Gastrocnemius medialis (tissue), 4 donors: ENCODE results near the gene NELFB. TPM values are rescaled to one million over a fixed set of nuclear protein-coding genes. Genes with fewer than 3 reads are reported as not detected.

Experiments
- ATAC-seq, 2 donors: fragments of 150-250 bp; one replicate each; pipeline ENCODE4 v1.9.1; 2016
- DNase-seq, 2 donors: peaks; one replicate each; pipeline ENCODE4 v3.0.0-alpha.2; 2019
- H3K27ac ChIP-seq, 4 donors: fragments of 200-600 bp; sonication (generic); 1 replicate in 1 of 4; 2 replicates in 3 of 4; pipeline ENCODE4 v1.5.1; 2016 to 2018; ENCODE audit warnings: mild to moderate bottlenecking in 2 of 4, moderate library complexity in 1 of 4
- H3K27me3 ChIP-seq, 3 donors: fragments of 200-600 bp; sonication (generic) in 2 of 3; 1 replicate in 1 of 3; 2 replicates in 2 of 3; pipeline versions ENCODE4 v1.5.1 to v1.6.0; 2016 to 2019; ENCODE audit warnings: mild to moderate bottlenecking in 1 of 3, moderate library complexity in 1 of 3
- H3K36me3 ChIP-seq, 2 donors: fragments of 200-600 bp; sonication (generic) in 1 of 2; one replicate each; pipeline ENCODE4 v1.5.1; 2017 to 2018
- H3K4me1 ChIP-seq, 2 donors: fragments of 200-600 bp; sonication (generic) in 1 of 2; one replicate each; pipeline ENCODE4 v1.5.1; 2016 to 2017; ENCODE audit warnings: mild to moderate bottlenecking in 2 of 2
- H3K4me3 ChIP-seq, 4 donors: fragments of 200-600 bp; sonication (generic) in 3 of 4; 1 replicate in 1 of 4; 2 replicates in 3 of 4; pipeline ENCODE4 v1.5.1; 2016 to 2019; ENCODE audit warnings: mild to moderate bottlenecking in 2 of 4
- H3K9me3 ChIP-seq, 3 donors: fragments of 200-600 bp; sonication (generic) in 2 of 3; 1 replicate in 1 of 3; 2 replicates in 2 of 3; pipeline ENCODE4 v1.5.1; 2016 to 2019
- POLR2A ChIP-seq, 2 donors: fragments of 450-650 bp; IDR thresholded peaks; one replicate each; pipeline ENCODE4 v1.6.1; 2017; ENCODE audit warnings: antibody characterized with exemption in 2 of 2, mild to moderate bottlenecking in 2 of 2, moderate library complexity in 2 of 2
- in situ Hi-C, 4 donors: fragments of 200-750 bp; cut with MboI; loops; one replicate each; pipeline versions ENCODE4 v1.15.0 to v1.8.0; 2017; ENCODE audit warnings: low sequenced_read_pairs in 4 of 4
- intact Hi-C: fragments of 100-400 bp; cut with DNase I; formaldehyde crosslinking; loops from one replicate; pipeline ENCODE4 v1.15.1; 2023; ENCODE audit warnings: low total_unique reads
- total RNA-seq, 4 donors: library from RNA; depleted of rRNA; stranded (reverse); fragments of >200 nt; gene quantifications; one replicate each; pipeline versions ENCODE4 v1.1.0 to v1.2.3, GENCODE V29; 2016
- TF ChIP-seq, protein P1 (sequence below), 5 experiments: fragments of 450-650 bp in 3 of 5; fragments of 200-600 bp in 2 of 5; sonication (generic) in 2 of 5; IDR thresholded peaks in 4 of 5; conservative IDR thresholded peaks in 1 of 5; 1 replicate in 4 of 5; 2 replicates in 1 of 5; pipeline ENCODE4 v1.5.1; 2016 to 2019; ENCODE audit warnings: antibody characterized with exemption in 5 of 5, mild to moderate bottlenecking in 3 of 5, moderate library complexity in 3 of 5

The NELFB gene
- total RNA-seq, 4 donors from 2014 or later = 21.6 to 61.5 (median 39.4) TPM

DNA sequence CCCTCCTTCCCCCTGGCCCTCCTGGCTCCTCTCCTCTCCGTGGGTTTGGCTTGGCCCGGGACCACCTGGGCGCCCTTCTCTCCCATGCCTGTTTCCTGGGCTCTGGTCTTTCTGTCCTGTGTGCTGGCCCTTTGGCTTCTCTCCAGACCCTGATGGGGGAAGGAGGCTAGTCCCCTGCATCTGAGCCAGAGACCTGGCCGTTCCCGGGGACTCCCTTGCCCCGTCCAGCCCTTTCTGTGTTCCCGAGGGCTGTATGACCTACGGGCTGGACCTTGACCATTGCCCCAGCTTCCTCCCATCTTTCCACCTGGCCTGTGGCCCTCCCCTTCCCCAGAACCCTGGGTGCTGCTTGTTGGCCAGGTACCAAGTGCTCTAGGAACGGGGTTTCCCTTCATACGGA is 8.4 kb downstream of the NELFB start:
- no peak overlapping the region for H3K27ac ChIP-seq
- H3K4me1 ChIP-seq = peaks cover 11 to 14% of the 10 kb centered on the region in 2 donors
- ATAC-seq (no peak), DNase-seq (no peak)
- no peaks in the 10 kb centered on the region for H3K27me3 ChIP-seq
- peaks cover 0 to 39% of the 10 kb centered on the region in 2 donors for H3K36me3 ChIP-seq
- no peak overlapping the region for H3K4me3 ChIP-seq
- in situ Hi-C loops (no loop called here), intact Hi-C loops (loop anchor here (2.0 kb wide), 1 partner anchor 27 kb away; no protein-coding TSS in a partner anchor)
- TF ChIP-seq, protein P1, sequence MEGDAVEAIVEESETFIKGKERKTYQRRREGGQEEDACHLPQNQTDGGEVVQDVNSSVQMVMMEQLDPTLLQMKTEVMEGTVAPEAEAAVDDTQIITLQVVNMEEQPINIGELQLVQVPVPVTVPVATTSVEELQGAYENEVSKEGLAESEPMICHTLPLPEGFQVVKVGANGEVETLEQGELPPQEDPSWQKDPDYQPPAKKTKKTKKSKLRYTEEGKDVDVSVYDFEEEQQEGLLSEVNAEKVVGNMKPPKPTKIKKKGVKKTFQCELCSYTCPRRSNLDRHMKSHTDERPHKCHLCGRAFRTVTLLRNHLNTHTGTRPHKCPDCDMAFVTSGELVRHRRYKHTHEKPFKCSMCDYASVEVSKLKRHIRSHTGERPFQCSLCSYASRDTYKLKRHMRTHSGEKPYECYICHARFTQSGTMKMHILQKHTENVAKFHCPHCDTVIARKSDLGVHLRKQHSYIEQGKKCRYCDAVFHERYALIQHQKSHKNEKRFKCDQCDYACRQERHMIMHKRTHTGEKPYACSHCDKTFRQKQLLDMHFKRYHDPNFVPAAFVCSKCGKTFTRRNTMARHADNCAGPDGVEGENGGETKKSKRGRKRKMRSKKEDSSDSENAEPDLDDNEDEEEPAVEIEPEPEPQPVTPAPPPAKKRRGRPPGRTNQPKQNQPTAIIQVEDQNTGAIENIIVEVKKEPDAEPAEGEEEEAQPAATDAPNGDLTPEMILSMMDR (IDR thresholded peaks at IDR 0.05 in 4 of 5, conservative IDR thresholded peaks at IDR 0.05 in 1 of 5) = no peak
- no peak for TF ChIP-seq POLR2A (IDR thresholded peaks at IDR 0.05)
- no peaks in the 10 kb centered on the region for H3K9me3 ChIP-seq

DNA sequence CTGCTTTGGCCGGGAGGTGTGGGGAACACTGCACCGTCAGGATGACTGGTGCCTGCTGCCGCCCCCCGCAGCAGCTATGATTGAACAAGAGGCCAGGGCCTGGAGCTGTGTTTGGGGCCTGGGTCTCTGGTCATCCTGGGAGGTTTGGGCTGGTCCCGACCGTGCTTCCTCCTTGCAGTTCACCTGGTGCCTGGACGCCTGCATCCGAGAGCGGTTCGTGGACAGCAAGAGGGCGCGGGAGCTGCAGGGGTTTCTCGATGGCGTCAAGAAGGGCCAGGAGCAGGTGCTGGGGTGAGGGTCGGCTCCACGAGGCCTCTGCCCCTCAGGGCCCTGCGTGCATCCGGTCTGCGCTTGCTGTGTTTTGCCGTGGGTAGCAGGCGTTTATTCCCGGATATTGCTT is 8.9 kb downstream of the NELFB start:
- no peak overlapping the region for H3K4me3 ChIP-seq
- ATAC-seq (no peak), DNase-seq (no peak)
- H3K4me1 ChIP-seq = peaks cover 15 to 19% of the 10 kb centered on the region in 2 donors
- H3K27me3 ChIP-seq = no peaks in the 10 kb centered on the region
- peaks cover 0 to 34% of the 10 kb centered on the region in 2 donors for H3K36me3 ChIP-seq
- H3K9me3 ChIP-seq = no peaks in the 10 kb centered on the region
- in situ Hi-C loops = no loop called here
- TF ChIP-seq, protein P1 (IDR thresholded peaks at IDR 0.05 in 4 of 5, conservative IDR thresholded peaks at IDR 0.05 in 1 of 5) = no peak
- TF ChIP-seq POLR2A (IDR thresholded peaks at IDR 0.05) = no peak
- no peak overlapping the region for H3K27ac ChIP-seq
- intact Hi-C loops = no loop called here

DNA sequence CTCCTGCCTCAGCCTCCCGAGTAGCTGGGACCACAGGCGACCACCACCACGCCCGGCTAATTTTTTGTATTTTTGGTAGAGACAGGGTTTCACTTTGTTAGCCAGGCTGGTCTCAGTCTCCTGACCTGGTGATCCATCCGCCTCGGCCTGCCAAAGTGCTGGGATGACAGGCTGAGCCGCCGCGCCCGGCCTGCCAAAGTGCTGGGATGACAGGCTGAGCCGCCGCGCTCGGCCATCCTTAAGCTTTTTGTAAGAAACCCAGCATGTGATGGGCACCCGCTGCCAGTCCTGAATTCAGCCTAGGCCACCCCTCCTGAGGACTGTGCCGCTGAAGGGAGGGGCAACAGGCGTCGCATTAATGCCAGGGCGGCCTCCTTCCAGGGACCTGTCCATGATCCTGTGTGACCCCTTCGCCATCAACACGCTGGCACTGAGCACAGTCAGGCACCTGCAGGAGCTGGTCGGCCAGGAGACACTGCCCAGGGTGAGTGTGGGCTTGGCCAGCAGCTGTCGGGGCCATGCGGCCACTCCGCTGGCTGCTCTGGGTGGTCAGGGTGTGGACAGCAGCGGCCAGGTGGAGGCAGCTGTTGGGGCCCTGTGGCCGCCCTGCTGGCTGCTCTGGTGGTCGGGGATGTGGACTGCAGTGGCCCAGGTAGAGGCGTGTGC is 10.5 kb downstream of the NELFB start:
- DNase-seq = no peak
- Histone ChIP-seq H3K27ac (peak overlapping the region in 2 of 4 donors; percentile 28 to 31), H3K4me3 (no peak overlapping the region), H3K9me3 (no peaks in the 10 kb centered on the region), H3K4me1 (peaks cover 24 to 27% of the 10 kb centered on the region in 2 donors), H3K36me3 (peaks cover 0 to 30% of the 10 kb centered on the region in 2 donors), H3K27me3 (no peaks in the 10 kb centered on the region)
- TF ChIP-seq, protein P1 (IDR thresholded peaks at IDR 0.05 in 4 of 5, conservative IDR thresholded peaks at IDR 0.05 in 1 of 5) = no peak
- no peak for TF ChIP-seq POLR2A (IDR thresholded peaks at IDR 0.05)
- ATAC-seq = no peak
- intact Hi-C loops = loop anchor here (5.0 kb wide), 1 partner anchor 43 kb away; the partner anchor contains the start of gene RNF208
- in situ Hi-C loops = no loop called here

DNA sequence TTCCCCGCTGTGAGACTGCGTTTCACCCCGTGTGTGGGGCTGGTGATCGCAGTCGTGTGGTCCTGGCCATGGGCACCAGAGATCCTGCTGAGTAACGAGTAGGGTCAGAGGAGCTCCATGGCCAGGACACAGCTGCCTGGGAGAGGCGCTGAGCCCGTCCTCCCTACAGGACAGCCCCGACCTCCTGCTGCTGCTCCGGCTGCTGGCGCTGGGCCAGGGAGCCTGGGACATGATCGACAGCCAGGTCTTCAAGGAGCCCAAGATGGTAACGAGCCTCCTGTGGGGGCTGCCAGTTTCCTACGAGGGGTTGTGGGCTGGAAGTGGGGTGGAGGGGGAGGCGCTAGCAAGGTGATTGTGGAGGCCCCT is 11.0 kb downstream of the NELFB start:
- no peak for DNase-seq

More for the DNA sequence above, 11.0 kb downstream of the NELFB start:
- Histone ChIP-seq H3K9me3 (no peaks in the 10 kb centered on the region), H3K4me3 (no peak overlapping the region), H3K27ac (peak overlapping the region in 2 of 4 donors; percentile 3 to 31), H3K27me3 (no peaks in the 10 kb centered on the region), H3K36me3 (peaks cover 0 to 30% of the 10 kb centered on the region in 2 donors), H3K4me1 (peaks cover 24 to 27% of the 10 kb centered on the region in 2 donors)
- in situ Hi-C loops (no loop called here), intact Hi-C loops (loop anchor here (5.0 kb wide), 1 partner anchor 44 kb away; the partner anchor contains the start of gene RNF208)
- no peak for TF ChIP-seq POLR2A (IDR thresholded peaks at IDR 0.05)
- TF ChIP-seq, protein P1 (IDR thresholded peaks at IDR 0.05 in 4 of 5, conservative IDR thresholded peaks at IDR 0.05 in 1 of 5) = no peak
- no peak for ATAC-seq
